Suprapubic skin (tissue), 4 donors: ENCODE measurements around the gene TUBA4B. TPM values are rescaled to one million over a fixed set of nuclear protein-coding genes. Genes with fewer than 3 reads are reported as not detected.

Experiments
- DNase-seq, 2 donors: peaks; one replicate each; pipeline ENCODE4 v3.0.0-alpha.2; 2019; ENCODE audit warnings: low spot score in 2 of 2
- H3K27ac ChIP-seq: fragments of 200-600 bp; sonication (generic); one replicate; pipeline ENCODE4 v1.5.1; 2019
- H3K27me3 ChIP-seq: fragments of 200-600 bp; sonication (generic); one replicate; pipeline ENCODE4 v1.5.1; 2019
- H3K36me3 ChIP-seq: fragments of 200-600 bp; sonication (generic); one replicate; pipeline ENCODE4 v1.5.1; 2019
- H3K4me1 ChIP-seq: fragments of 200-600 bp; sonication (generic); one replicate; pipeline ENCODE4 v1.5.1; 2019
- H3K4me3 ChIP-seq: fragments of 200-600 bp; sonication (generic); one replicate; pipeline ENCODE4 v1.5.1; 2019; ENCODE audit warnings: mild to moderate bottlenecking
- H3K9me3 ChIP-seq: fragments of 200-600 bp; sonication (generic); one replicate; pipeline ENCODE4 v1.5.1; 2019
- CTCF ChIP-seq, 2 donors: fragments of 200-600 bp in 1 of 2; fragments of 450-650 bp in 1 of 2; sonication (generic) in 1 of 2; IDR thresholded peaks; one replicate each; pipeline ENCODE4 v1.5.1; 2016 to 2019; ENCODE audit warnings: antibody characterized with exemption in 2 of 2, mild to moderate bottlenecking in 1 of 2, moderate library complexity in 1 of 2
- EP300 ChIP-seq: sonication (generic); formaldehyde crosslinking; IDR thresholded peaks from one replicate; pipeline ENCODE4 v1.6.1; 2017; ENCODE audit warnings: antibody characterized with exemption
- POLR2A ChIP-seq, 2 donors: fragments of 450-650 bp; IDR thresholded peaks; one replicate each; pipeline ENCODE4 v1.6.1; 2017; ENCODE audit warnings: antibody characterized with exemption in 2 of 2, mild to moderate bottlenecking in 2 of 2, moderate library complexity in 2 of 2
- POLR2AphosphoS5 ChIP-seq, 3 donors: sonication (generic); formaldehyde crosslinking; IDR thresholded peaks; one replicate each; pipeline ENCODE4 v1.6.1; 2017; ENCODE audit warnings: antibody characterized with exemption in 3 of 3
- WGBS: methylation state at CpG from one replicate; pipeline ENCODE4 v1.1.5; 2018; 5-methylcytosine and 5-hydroxymethylcytosine counted together
- total RNA-seq, 4 donors: library from RNA; depleted of rRNA; stranded (reverse); fragments of >200 nt; gene quantifications; one replicate each; pipeline ENCODE4 v1.1.0, GENCODE V29; 2016

TUBA4B gene
- total RNA-seq, 4 donors from 2014 or later, result not detected

- no peaks in the 10 kb centered on the region for H3K27me3 ChIP-seq
- TF ChIP-seq POLR2A (IDR thresholded peaks at IDR 0.05), result no peak
- TF ChIP-seq CTCF (IDR thresholded peaks at IDR 0.05), result no peak
- no peak for TF ChIP-seq EP300
- TF ChIP-seq POLR2AphosphoS5 (IDR thresholded peaks at IDR 0.05), result no peak
- no peak overlapping the region for H3K4me3 ChIP-seq
- no peak overlapping the region for H3K27ac ChIP-seq
- no peaks in the 10 kb centered on the region for H3K36me3 ChIP-seq
- DNase-seq, result no peak
- no peaks in the 10 kb centered on the region for H3K9me3 ChIP-seq
- peaks cover 11% of the 10 kb centered on the region for H3K4me1 ChIP-seq
- WGBS, result 74% methylated on average over 5 of the region's 5 CpGs
Observed at GRCh38 chr2:219270055-219270372, 17.0 kb downstream of the TUBA4B start.

DNA sequence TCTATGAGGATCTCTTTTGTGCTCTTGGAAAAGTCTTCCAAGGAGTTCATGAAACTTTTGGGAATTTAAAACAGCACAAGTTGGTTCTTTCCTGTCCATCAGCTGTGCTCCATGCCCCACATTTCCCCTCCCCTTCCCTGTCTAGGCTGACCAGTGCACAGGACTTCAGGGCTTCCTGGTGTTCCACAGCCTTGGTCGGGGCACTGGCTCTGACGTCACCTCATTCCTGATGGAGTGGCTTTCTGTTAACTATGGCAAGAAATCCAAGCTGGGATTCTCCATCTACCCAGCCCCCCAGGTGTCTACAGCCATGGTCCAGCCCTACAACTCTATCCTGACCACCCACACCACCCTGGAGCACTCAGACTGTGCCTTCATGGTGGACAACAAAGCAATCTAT lies 18.0 kb downstream of the TUBA4B start:
- H3K27ac ChIP-seq, result no peak overlapping the region
- H3K36me3 ChIP-seq, result no peaks in the 10 kb centered on the region
- DNase-seq, result no peak
- peaks cover 13% of the 10 kb centered on the region for H3K4me1 ChIP-seq
- H3K4me3 ChIP-seq, result no peak overlapping the region
- no peaks in the 10 kb centered on the region for H3K27me3 ChIP-seq
- H3K9me3 ChIP-seq, result no peaks in the 10 kb centered on the region
- 83% methylated on average over 2 of the region's 2 CpGs for WGBS
- TF ChIP-seq POLR2A (IDR thresholded peaks at IDR 0.05) (no peak), EP300 (no peak), POLR2AphosphoS5 (IDR thresholded peaks at IDR 0.05) (no peak), CTCF (IDR thresholded peaks at IDR 0.05) (no peak)

DNA sequence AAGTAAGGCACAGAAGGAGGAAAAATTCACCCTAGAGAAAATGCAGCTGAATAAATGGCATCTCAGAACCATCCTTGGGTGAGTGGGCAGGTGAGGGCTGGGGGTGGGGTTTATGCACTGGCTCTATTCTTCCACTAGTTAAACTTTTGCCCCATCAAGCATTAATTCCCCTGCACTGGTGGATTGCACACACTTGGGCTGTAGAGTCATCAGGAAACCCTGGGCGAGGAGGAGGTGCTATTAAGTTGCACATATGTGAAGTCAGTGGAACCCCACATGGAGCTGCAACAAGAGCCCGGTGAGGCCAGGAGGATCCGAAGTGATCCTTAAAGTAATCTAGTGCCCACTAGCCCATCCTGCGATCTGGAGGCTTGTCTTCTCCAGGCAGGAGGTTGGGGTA lies 19.3 kb downstream of the TUBA4B start:
- peaks cover 15% of the 10 kb centered on the region for H3K4me1 ChIP-seq
- H3K27me3 ChIP-seq, result no peaks in the 10 kb centered on the region
- H3K9me3 ChIP-seq, result no peaks in the 10 kb centered on the region
- no peak for TF ChIP-seq POLR2AphosphoS5 (IDR thresholded peaks at IDR 0.05)
- no peak for TF ChIP-seq POLR2A (IDR thresholded peaks at IDR 0.05)
- no peak for TF ChIP-seq CTCF (IDR thresholded peaks at IDR 0.05)
- no peak for TF ChIP-seq EP300
- no peak overlapping the region for H3K4me3 ChIP-seq
- no peak overlapping the region for H3K27ac ChIP-seq
- DNase-seq, result no peak
- no peaks in the 10 kb centered on the region for H3K36me3 ChIP-seq
- 79% methylated on average over 4 of the region's 4 CpGs for WGBS

- peaks cover 21% of the 10 kb centered on the region for H3K4me1 ChIP-seq
- H3K27ac ChIP-seq, result no peak overlapping the region
- WGBS, result 68% methylated on average over 2 of the region's 2 CpGs
- no peaks in the 10 kb centered on the region for H3K9me3 ChIP-seq
- no peaks in the 10 kb centered on the region for H3K27me3 ChIP-seq
- no peaks in the 10 kb centered on the region for H3K36me3 ChIP-seq
- TF ChIP-seq POLR2AphosphoS5 (IDR thresholded peaks at IDR 0.05), result no peak
- no peak for TF ChIP-seq CTCF (IDR thresholded peaks at IDR 0.05)
- no peak for TF ChIP-seq POLR2A (IDR thresholded peaks at IDR 0.05)
- TF ChIP-seq EP300, result no peak
- H3K4me3 ChIP-seq, result no peak overlapping the region
- DNase-seq, result no peak
Observed at GRCh38 chr2:219272995-219273394, 20.0 kb downstream of the TUBA4B start.

DNA sequence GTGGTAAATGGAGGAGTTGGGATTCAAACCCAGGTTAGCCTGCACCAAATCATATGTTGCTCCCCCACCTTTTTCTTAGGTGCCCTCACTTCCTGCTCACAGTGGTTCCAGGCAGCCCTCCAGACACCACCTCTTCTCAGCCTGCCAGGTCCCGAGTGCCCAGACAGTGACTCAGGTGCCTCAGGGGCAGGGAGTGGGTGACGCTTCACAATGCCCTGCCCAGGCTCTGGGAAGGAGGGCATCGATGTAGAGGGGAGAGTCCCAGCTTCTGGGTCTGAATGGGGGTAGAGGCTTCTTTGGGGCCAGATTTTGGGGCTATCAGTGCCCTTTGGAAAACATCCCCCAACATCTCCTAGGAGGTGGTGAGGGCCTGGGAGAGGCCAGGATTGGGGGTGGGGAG lies 20.9 kb downstream of the TUBA4B start:
- Histone ChIP-seq H3K4me1 (peaks cover 31% of the 10 kb centered on the region), H3K27ac (peak overlapping the region; percentile 90), H3K27me3 (no peaks in the 10 kb centered on the region), H3K9me3 (no peaks in the 10 kb centered on the region), H3K36me3 (no peaks in the 10 kb centered on the region), H3K4me3 (no peak overlapping the region)
- TF ChIP-seq POLR2AphosphoS5 (IDR thresholded peaks at IDR 0.05), result peak in 1 of 3 donors; percentile 7
- no peak for TF ChIP-seq CTCF (IDR thresholded peaks at IDR 0.05)
- WGBS, result 61% methylated on average over 3 of the region's 3 CpGs
- no peak for DNase-seq
